ENCODE results near the gene CYP2B6.
"Not testable (repeated sequence)": the region's sequence is repeated elsewhere in the genome, so short reads cannot be mapped to it uniquely, and the experiment has no call there.

DNA sequence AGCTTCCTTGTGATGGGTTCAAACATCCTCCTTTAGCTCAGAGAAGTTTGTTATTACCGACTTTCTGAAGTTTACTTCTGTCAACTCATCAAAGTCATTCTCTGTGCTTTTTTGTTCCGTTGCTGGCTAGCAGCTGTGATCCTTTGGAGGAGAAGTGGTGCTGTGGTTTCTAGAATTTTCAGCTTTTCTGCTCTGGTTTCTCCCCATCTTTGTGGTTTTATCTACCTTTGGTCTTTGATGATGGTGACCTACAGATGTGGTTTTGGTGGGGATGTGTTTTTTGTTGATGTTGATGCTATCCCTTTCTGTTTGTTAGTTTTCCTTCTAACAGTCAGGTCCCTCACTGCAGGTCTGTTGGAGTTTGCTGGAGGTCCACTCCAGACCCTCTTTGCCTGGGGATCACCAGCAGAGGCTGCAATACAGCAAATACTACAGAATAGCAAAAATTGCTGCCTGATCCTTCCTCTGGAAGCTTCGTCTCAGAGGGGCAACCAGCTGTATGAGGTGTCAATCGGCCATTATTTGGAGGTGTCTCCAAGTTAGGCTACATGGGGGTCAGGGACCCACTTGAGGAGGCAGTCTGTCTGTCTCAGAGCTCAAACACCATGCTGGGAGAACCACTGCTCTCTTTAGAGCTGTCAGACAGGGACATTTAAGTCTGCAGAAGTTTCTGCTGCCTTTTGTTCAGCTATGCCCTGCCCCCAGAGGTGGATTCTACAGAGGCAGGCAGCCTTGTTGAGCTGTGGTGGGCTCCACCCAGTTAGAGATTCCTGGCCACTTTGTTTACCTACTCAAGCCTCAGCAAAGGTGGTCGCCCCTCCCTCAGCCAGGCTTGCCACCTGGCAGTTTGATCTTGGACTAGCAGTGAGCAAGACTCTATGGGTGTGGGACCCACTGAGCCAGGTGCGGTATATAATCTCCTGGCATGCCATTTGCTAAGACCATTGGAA is 20.4 kb upstream of the CYP2B6 start:
- TF ChIP-seq CTCF, POLR2A (IDR thresholded peaks at IDR 0.05): not testable (repeated sequence)
